ENCODE results near the gene SLC43A1.
"Not testable (repeated sequence)": the region's sequence is repeated elsewhere in the genome, so short reads cannot be mapped to it uniquely, and the experiment has no call there.

Gene SLC43A1

GRCh38 chr11:57460758-57461749, 54.4 kb downstream of the SLC43A1 start:
- DNase-seq, result no peak

GRCh38 chr11:57460022-57460757, 55.3 kb downstream of the SLC43A1 start, which contains the start of gene RTN4RL2:
Gene RTN4RL2, plus strand, starts transcription at chr11:57460528. Its CDS starts 338 bp downstream, at chr11:57460866.
- DNase-seq, result peak; percentile 31

- no peak for DNase-seq
Measured at GRCh38 chr11:57459164-57460021, 56.1 kb downstream of the SLC43A1 start.

GRCh38 chr11:57458410-57459163, 56.9 kb downstream of the SLC43A1 start:
- DNase-seq, result peak; percentile 36

GRCh38 chr11:57458060-57458409, 57.5 kb downstream of the SLC43A1 start:
- no peak for DNase-seq

- no peak for DNase-seq
Measured at GRCh38 chr11:57457643-57458023, 57.9 kb downstream of the SLC43A1 start.

GRCh38 chr11:57456960-57457642, 58.4 kb downstream of the SLC43A1 start:
- peak; percentile 80 for DNase-seq

GRCh38 chr11:57453543-57454177, 61.8 kb downstream of the SLC43A1 start:
- DNase-seq, result no peak

- no peak for DNase-seq
Measured at GRCh38 chr11:57446055-57446454, 69.4 kb downstream of the SLC43A1 start.

- DNase-seq, result not testable (repeated sequence)
Measured at GRCh38 chr11:57445122-57445394, 70.4 kb downstream of the SLC43A1 start.

- DNase-seq, result peak; percentile 56
Measured at GRCh38 chr11:57444362-57445121, 71.0 kb downstream of the SLC43A1 start.

- DNase-seq, result no peak
Measured at GRCh38 chr11:57440744-57441414, 74.6 kb downstream of the SLC43A1 start.

GRCh38 chr11:57439786-57440185, 75.7 kb downstream of the SLC43A1 start:
- DNase-seq, result no peak

- no peak for DNase-seq
Measured at GRCh38 chr11:57438345-57439285, 76.9 kb downstream of the SLC43A1 start.

- DNase-seq, result no peak
Measured at GRCh38 chr11:57436031-57436430, 79.5 kb downstream of the SLC43A1 start.

GRCh38 chr11:57434640-57435546, 80.6 kb downstream of the SLC43A1 start:
- peak; percentile 95 for DNase-seq

All from NCI-H226 (cell line).